NCI-H2227 treated with DMSO at 0.1 percent for 48 hours (cell line): ENCODE measurements around the gene DESI2.

ENCODE experiments used
- DNase-seq: peaks from one replicate; lab custom pipeline; 2025; lab: John Stamatoyannopoulos, UW

Gene DESI2

GRCh38 chr1:244652623-244653438 lies at the start of gene DESI2:
Gene DESI2 (plus strand): TSS chr1:244653126. CDS start chr1:244653314, 188 bp downstream.
- peak; percentile 96 for DNase-seq

- DNase-seq: peak; percentile 61
Measured at GRCh38 chr1:244603498-244603897, 49.4 kb upstream of the DESI2 start.

- DNase-seq: no peak
Measured at GRCh38 chr1:244605835-244606370, 47.0 kb upstream of the DESI2 start.

- no peak for DNase-seq
Measured at GRCh38 chr1:244614113-244614836, 38.7 kb upstream of the DESI2 start.

- no peak for DNase-seq
Measured at GRCh38 chr1:244614879-244615278, 38.0 kb upstream of the DESI2 start.

GRCh38 chr1:244615301-244615700 lies 37.6 kb upstream of the DESI2 start:
- DNase-seq: no peak

- DNase-seq: no peak
Measured at GRCh38 chr1:244626709-244627108, 26.2 kb upstream of the DESI2 start.

GRCh38 chr1:244628789-244629188 lies 24.1 kb upstream of the DESI2 start:
- no peak for DNase-seq

- DNase-seq: no peak
Measured at GRCh38 chr1:244633140-244633539, 19.8 kb upstream of the DESI2 start.

- no peak for DNase-seq
Measured at GRCh38 chr1:244634546-244634945, 18.4 kb upstream of the DESI2 start.

- no peak for DNase-seq
Measured at GRCh38 chr1:244636488-244637259, 16.3 kb upstream of the DESI2 start.

GRCh38 chr1:244639561-244639960 lies 13.4 kb upstream of the DESI2 start:
- no peak for DNase-seq

- DNase-seq: no peak
Measured at GRCh38 chr1:244640917-244641316, 12.0 kb upstream of the DESI2 start.

- DNase-seq: no peak
Measured at GRCh38 chr1:244642526-244642925, 10.4 kb upstream of the DESI2 start.

GRCh38 chr1:244642988-244643387 lies 9.9 kb upstream of the DESI2 start:
- no peak for DNase-seq

GRCh38 chr1:244645414-244645813 lies 7.5 kb upstream of the DESI2 start:
- no peak for DNase-seq

GRCh38 chr1:244645890-244646289 lies 7.0 kb upstream of the DESI2 start:
- DNase-seq: no peak

- no peak for DNase-seq
Measured at GRCh38 chr1:244647819-244648218, 5.1 kb upstream of the DESI2 start.

GRCh38 chr1:244651956-244652622 lies 837 bp upstream of the DESI2 start:
- no peak for DNase-seq

GRCh38 chr1:244653439-244654107 lies 647 bp downstream of the DESI2 start:
- DNase-seq: no peak
